ENCODE measurements around the gene ZSCAN30.

DNA sequence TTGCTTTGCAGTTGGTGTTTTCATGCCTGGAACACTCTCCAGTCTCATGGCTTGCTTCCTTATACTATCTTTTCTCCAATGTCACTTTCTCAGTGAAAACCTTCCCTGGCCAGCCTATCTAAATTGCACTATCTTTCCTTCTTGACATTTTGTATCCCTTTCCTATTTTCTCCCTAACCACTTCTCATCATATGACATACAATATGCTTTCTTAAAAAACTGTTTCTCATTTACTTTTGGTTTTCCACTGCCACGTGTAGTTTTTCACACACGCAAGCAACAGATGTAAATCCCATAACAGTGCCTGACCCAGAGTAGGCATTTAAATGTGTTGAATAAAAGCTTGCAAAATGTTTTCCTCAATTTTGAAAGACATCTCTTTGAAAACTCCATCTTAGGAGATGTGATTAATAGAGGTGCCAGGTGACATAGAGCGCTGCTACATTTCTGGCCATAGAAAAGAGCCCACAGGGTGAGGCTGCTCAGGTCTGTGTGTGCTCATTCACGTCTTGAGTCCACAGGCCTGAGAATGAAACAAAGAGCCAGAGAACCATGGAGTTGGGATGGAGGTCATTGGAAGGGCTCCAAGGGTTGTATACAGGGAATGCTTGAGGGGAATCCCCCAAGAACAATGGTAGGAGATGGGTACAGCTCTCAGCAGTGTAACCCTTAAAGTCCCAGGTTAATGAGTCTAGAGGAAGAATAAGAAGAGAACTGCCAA, 41.5 kb upstream of the ZSCAN30 start:
- TF ChIP-seq POLR2A (IDR thresholded peaks at IDR 0.05), result no peak
- TF ChIP-seq, protein P1, sequence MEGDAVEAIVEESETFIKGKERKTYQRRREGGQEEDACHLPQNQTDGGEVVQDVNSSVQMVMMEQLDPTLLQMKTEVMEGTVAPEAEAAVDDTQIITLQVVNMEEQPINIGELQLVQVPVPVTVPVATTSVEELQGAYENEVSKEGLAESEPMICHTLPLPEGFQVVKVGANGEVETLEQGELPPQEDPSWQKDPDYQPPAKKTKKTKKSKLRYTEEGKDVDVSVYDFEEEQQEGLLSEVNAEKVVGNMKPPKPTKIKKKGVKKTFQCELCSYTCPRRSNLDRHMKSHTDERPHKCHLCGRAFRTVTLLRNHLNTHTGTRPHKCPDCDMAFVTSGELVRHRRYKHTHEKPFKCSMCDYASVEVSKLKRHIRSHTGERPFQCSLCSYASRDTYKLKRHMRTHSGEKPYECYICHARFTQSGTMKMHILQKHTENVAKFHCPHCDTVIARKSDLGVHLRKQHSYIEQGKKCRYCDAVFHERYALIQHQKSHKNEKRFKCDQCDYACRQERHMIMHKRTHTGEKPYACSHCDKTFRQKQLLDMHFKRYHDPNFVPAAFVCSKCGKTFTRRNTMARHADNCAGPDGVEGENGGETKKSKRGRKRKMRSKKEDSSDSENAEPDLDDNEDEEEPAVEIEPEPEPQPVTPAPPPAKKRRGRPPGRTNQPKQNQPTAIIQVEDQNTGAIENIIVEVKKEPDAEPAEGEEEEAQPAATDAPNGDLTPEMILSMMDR (IDR thresholded peaks at IDR 0.05), result no peak
